ENCODE measurements around the gene KCTD2.

Gene KCTD2

DNA sequence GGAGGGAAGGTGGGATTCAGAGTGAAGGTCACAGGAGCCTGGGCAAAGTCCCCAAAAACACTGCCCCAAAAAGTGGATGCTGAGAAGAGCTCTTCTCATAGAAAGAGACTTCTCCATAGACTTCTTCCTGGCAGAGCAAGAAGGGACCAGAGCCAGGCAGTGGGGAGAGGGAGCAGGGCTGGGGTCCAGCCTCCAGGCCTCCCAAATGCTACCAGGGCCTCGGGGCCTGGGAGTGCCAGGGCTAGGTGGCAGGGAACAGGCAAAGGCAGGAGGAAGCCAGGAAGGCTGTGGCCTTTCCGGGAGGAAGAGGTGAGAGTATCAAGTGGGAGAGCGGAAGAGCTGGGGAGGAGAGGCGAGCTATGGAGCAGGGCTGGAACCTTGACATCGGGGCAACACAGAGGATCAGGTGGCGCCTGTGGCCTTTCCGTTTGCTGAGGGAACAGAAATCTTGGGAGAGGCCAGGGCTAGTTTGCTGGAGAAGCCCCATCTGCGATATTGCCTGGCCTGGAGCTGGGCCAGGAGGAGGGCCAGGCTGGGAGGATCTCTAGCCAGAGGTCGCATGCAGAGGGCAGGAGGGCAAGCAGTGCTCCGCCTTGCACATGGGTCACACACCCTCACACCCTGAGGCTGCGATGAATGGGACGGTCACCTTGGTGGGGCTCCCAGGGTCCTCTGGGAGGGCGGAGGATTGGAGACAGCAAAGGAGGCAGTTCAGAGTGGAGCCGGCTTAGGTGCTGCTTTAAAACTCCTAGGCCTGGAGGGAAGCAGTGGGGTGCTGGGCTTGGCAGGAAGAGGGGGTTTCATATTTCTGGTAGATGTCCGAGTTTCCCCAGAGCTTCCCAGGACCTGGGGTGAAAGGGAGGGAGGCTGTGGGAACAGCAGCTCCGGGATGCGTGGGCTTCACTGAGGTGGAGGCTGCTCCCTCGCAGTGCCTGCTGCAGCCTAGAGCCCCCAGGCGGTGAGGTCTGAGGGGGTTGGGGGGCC is 44.1 kb downstream of the KCTD2 start:
- no peaks in the 10 kb centered on the region for H3K36me3 ChIP-seq (replicated peaks)
- TF ChIP-seq, protein P1, sequence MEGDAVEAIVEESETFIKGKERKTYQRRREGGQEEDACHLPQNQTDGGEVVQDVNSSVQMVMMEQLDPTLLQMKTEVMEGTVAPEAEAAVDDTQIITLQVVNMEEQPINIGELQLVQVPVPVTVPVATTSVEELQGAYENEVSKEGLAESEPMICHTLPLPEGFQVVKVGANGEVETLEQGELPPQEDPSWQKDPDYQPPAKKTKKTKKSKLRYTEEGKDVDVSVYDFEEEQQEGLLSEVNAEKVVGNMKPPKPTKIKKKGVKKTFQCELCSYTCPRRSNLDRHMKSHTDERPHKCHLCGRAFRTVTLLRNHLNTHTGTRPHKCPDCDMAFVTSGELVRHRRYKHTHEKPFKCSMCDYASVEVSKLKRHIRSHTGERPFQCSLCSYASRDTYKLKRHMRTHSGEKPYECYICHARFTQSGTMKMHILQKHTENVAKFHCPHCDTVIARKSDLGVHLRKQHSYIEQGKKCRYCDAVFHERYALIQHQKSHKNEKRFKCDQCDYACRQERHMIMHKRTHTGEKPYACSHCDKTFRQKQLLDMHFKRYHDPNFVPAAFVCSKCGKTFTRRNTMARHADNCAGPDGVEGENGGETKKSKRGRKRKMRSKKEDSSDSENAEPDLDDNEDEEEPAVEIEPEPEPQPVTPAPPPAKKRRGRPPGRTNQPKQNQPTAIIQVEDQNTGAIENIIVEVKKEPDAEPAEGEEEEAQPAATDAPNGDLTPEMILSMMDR (IDR thresholded peaks at IDR 0.05; ENCODE audit: low read depth, low read length, missing control alignments), result no peak
- no peaks in the 10 kb centered on the region for H3K27me3 ChIP-seq (replicated peaks)
- no peak overlapping the region for H3K27ac ChIP-seq
- no peak for DNase-seq
- in situ Hi-C loops (cut with HindIII; ENCODE audit: low pct_ligation_motif_present, low sequenced_read_pairs), result no loop called here
- no peak overlapping the region for H3K4me3 ChIP-seq (ENCODE audit: low read depth, low read length)

DNA sequence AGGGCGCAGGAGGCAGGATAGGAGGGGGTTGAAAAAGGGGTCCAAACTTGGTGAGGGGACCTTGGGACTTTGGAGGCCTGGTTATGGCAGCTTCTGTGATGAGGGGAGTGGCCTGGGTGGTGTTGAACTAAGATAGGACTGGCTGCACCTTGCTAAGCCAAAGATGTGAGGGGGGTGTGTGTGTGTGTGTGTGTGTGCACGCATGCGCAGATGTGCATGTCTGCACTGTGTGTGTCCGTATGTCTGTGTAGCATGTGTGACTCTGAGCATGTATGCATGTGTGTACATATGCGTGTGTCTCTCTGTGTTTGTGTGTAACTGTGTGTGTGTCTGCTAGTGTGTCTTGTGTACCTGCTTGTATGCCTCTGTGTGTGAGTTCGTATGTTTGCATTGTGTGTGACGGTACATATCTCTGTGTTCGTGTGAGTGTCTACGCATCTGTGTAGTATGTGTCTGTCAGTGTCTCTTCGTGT is 44.9 kb downstream of the KCTD2 start:
- Histone ChIP-seq H3K4me3 (ENCODE audit: low read depth, low read length) (no peak overlapping the region), H3K36me3 (replicated peaks) (no peaks in the 10 kb centered on the region), H3K27ac (no peak overlapping the region), H3K27me3 (replicated peaks) (no peaks in the 10 kb centered on the region)
- no peak for DNase-seq
- TF ChIP-seq, protein P1 (IDR thresholded peaks at IDR 0.05; ENCODE audit: low read depth, low read length, missing control alignments), result no peak
- in situ Hi-C loops (cut with HindIII; ENCODE audit: low pct_ligation_motif_present, low sequenced_read_pairs), result no loop called here

DNA sequence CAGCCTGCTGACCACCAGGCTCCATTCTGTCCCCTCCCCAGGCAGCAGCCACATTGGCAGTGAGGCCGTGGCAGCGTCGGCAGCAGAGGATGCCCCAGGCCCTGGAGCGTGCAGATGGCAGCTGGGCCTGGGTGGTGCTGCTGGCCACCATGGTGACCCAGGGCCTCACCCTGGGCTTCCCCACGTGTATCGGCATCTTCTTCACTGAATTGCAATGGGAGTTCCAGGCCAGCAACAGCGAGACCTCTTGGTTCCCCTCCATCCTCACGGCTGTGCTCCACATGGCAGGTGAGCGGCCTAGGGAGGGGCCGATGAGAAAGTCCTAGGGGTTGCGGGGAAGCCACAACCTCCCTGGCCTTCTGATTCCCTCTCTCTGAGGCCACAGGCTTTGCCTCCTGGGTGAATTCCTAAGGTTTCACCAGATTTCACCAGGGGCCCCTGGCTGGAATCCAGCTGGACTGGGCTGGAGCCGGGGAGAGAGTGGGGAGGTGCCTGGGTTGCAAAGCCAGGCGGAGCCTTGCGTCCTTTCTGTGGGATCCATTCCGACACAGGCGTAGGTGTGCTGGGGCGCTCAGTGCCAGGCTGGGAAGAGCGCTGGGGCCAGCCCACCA is 46.6 kb downstream of the KCTD2 start:
- Histone ChIP-seq H3K4me3 (ENCODE audit: low read depth, low read length) (no peak overlapping the region), H3K27me3 (replicated peaks) (no peaks in the 10 kb centered on the region), H3K27ac (no peak overlapping the region), H3K36me3 (replicated peaks) (no peaks in the 10 kb centered on the region)
- TF ChIP-seq, protein P1 (IDR thresholded peaks at IDR 0.05; ENCODE audit: low read depth, low read length, missing control alignments), result no peak
- in situ Hi-C loops (cut with HindIII; ENCODE audit: low pct_ligation_motif_present, low sequenced_read_pairs), result no loop called here
- no peak for DNase-seq

DNA sequence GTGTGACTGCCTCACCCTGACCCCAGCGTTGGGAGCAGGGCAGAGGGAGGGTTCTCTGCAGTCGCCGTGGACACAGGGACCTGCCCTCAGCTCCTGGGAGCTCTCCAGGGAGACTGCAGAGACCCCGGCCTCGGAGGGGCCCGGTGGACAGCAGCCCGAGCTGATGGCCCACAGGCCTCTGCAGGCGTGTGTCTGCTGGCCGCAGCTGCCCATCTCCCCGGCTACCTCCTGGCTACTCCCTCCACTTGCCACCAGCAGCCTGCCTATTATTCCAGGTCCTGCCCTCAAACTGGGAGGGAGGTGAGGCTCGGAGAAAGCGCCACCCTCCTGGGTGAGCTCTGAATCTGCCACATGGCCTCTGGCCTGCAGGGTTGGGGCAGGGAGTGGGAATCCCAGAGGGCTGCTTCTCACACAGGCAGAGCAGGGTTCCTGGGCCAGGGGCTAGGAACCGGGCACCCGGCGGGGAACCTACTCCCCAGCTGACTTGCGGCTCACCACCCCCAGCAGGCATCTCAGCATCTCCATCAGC is 47.9 kb downstream of the KCTD2 start:
- Histone ChIP-seq H3K27ac (no peak overlapping the region), H3K27me3 (replicated peaks) (no peaks in the 10 kb centered on the region), H3K4me3 (ENCODE audit: low read depth, low read length) (no peak overlapping the region), H3K36me3 (replicated peaks) (no peaks in the 10 kb centered on the region)
- in situ Hi-C loops (cut with HindIII; ENCODE audit: low pct_ligation_motif_present, low sequenced_read_pairs), result no loop called here
- TF ChIP-seq, protein P1 (IDR thresholded peaks at IDR 0.05; ENCODE audit: low read depth, low read length, missing control alignments), result no peak
- no peak for DNase-seq

DNA sequence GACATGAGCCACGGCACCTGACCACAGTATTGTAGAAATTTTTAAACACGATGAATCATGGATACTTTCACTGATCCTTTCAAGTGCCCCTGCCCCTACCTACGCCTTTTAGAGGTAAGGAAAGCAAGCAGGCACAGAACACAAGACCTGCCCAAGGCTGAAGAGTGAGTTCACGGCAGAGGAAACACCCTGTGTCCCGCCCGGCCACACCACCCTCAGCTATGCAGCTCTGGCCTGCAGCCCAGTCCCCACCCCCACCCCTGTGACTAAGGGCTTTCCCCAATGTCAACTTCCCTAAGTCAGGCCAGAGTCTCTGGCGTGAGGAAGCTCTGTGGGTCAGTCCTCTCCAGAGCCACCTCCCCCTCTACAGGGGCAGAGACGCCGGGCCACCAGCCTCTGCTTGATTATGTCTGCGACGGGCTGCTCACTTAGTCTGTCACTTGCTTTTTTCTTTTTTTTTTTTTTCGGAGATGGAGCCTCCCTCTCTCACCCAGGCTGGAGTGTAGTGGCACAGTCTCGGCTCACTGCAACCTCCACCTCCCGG is 49.1 kb downstream of the KCTD2 start:
- in situ Hi-C loops (cut with HindIII; ENCODE audit: low pct_ligation_motif_present, low sequenced_read_pairs), result no loop called here
- TF ChIP-seq, protein P1 (IDR thresholded peaks at IDR 0.05; ENCODE audit: low read depth, low read length, missing control alignments), result no peak
- peak; percentile 41 for DNase-seq
- no peak overlapping the region for H3K4me3 ChIP-seq (ENCODE audit: low read depth, low read length)
- no peaks in the 10 kb centered on the region for H3K27me3 ChIP-seq (replicated peaks)
- no peaks in the 10 kb centered on the region for H3K36me3 ChIP-seq (replicated peaks)
- no peak overlapping the region for H3K27ac ChIP-seq

All from brain microvascular endothelial cell (primary cell).